Body of pancreas (tissue), 4 donors: ENCODE results near the gene CGB3.
"Not testable (repeated sequence)": the region's sequence is repeated elsewhere in the genome, so short reads cannot be mapped to it uniquely, and the experiment has no call there.

Experiments
- POLR2A ChIP-seq, 3 donors: fragments of 450-650 bp; IDR thresholded peaks; one replicate each; pipeline ENCODE4 v1.6.1; 2016; ENCODE audit warnings: antibody characterized with exemption in 3 of 3, mild to moderate bottlenecking in 2 of 3
- TF ChIP-seq, protein P1 (sequence below), 7 experiments: fragments of 450-650 bp in 4 of 7; fragments of 200-600 bp in 3 of 7; sonication (generic) in 3 of 7; IDR thresholded peaks; one replicate each; pipeline ENCODE4 v1.5.1; 2016 to 2019; ENCODE audit warnings: antibody characterized with exemption in 7 of 7

DNA sequence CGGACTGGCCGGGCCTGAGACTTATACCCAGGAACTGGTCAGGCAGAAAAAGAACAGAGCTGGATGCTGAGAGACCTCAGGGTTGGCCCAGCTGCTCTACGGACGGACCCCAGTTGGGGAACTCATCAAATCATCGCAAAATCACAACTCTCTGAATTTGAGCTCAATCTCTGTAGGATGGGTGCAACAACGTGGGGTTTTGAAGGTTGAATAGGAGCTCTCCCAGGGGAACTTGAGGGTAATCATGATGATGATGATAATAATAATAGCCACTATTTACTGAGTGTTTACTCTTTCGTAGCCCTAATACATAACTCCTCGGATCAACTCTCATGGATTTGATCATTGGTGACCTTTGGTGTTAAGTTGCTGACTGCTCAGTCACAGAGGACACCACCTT, 6.2 kb upstream of the CGB3 start:
- TF ChIP-seq, protein P1, sequence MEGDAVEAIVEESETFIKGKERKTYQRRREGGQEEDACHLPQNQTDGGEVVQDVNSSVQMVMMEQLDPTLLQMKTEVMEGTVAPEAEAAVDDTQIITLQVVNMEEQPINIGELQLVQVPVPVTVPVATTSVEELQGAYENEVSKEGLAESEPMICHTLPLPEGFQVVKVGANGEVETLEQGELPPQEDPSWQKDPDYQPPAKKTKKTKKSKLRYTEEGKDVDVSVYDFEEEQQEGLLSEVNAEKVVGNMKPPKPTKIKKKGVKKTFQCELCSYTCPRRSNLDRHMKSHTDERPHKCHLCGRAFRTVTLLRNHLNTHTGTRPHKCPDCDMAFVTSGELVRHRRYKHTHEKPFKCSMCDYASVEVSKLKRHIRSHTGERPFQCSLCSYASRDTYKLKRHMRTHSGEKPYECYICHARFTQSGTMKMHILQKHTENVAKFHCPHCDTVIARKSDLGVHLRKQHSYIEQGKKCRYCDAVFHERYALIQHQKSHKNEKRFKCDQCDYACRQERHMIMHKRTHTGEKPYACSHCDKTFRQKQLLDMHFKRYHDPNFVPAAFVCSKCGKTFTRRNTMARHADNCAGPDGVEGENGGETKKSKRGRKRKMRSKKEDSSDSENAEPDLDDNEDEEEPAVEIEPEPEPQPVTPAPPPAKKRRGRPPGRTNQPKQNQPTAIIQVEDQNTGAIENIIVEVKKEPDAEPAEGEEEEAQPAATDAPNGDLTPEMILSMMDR (IDR thresholded peaks at IDR 0.05): not testable (repeated sequence)
- TF ChIP-seq POLR2A (IDR thresholded peaks at IDR 0.05): not testable (repeated sequence)
